NB4 (cell line): ENCODE data around the gene GRIK2.

Experiments
- DNase-seq: peaks from one replicate; pipeline ENCODE4 v3.0.0; 2010; ENCODE audit warnings: low read depth
- H3K4me3 ChIP-seq: one replicate; pipeline ENCODE4 v1.5.1; 2011; ENCODE audit warnings: mild to moderate bottlenecking, low read depth, low read length, moderate library complexity
- MYC ChIP-seq: IDR thresholded peaks from 2 replicates; pipeline ENCODE4 v1.6.1; 2011; ENCODE audit warnings: low read depth, low read length
- POLR2A ChIP-seq: IDR thresholded peaks from 2 replicates; pipeline ENCODE4 v1.6.1; 2011; ENCODE audit warnings: mild to moderate bottlenecking; ENCODE audit not compliant: insufficient read length; ENCODE audit errors: extremely low read depth
- TF ChIP-seq, protein P1 (sequence below): IDR thresholded peaks from 2 replicates; pipeline ENCODE4 v1.6.1; 2011; ENCODE audit warnings: low read depth, low read length
- TF ChIP-seq, protein P2 (sequence below): IDR thresholded peaks from one replicate; pipeline ENCODE4 v1.5.1; 2012; ENCODE audit warnings: low read depth, low read length

GRIK2 gene

DNA sequence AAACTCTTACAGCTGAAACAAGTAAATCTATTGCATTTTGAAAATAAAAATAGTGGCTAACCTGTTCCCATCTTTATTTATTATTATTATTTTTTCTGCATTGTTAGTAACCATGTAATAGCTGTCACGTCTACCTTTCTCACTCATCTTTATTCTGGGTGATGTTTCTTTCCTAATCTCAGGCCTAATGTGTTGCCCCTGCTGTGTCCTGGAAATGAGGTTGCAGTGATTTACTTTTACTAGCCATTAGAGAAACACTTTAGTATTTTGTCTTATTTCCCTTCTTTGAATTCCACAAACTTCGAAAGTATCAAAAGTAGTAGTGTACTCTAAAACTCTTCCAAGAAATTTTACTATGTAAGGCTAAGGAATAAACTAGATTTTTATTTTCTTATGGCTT, 546.9 kb downstream of the GRIK2 start:
- no peak overlapping the region for H3K4me3 ChIP-seq
- TF ChIP-seq POLR2A (no peak), MYC (no peak)
- TF ChIP-seq, protein P1, sequence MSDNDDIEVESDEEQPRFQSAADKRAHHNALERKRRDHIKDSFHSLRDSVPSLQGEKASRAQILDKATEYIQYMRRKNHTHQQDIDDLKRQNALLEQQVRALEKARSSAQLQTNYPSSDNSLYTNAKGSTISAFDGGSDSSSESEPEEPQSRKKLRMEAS: no peak
- TF ChIP-seq, protein P2, sequence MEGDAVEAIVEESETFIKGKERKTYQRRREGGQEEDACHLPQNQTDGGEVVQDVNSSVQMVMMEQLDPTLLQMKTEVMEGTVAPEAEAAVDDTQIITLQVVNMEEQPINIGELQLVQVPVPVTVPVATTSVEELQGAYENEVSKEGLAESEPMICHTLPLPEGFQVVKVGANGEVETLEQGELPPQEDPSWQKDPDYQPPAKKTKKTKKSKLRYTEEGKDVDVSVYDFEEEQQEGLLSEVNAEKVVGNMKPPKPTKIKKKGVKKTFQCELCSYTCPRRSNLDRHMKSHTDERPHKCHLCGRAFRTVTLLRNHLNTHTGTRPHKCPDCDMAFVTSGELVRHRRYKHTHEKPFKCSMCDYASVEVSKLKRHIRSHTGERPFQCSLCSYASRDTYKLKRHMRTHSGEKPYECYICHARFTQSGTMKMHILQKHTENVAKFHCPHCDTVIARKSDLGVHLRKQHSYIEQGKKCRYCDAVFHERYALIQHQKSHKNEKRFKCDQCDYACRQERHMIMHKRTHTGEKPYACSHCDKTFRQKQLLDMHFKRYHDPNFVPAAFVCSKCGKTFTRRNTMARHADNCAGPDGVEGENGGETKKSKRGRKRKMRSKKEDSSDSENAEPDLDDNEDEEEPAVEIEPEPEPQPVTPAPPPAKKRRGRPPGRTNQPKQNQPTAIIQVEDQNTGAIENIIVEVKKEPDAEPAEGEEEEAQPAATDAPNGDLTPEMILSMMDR: no peak

DNA sequence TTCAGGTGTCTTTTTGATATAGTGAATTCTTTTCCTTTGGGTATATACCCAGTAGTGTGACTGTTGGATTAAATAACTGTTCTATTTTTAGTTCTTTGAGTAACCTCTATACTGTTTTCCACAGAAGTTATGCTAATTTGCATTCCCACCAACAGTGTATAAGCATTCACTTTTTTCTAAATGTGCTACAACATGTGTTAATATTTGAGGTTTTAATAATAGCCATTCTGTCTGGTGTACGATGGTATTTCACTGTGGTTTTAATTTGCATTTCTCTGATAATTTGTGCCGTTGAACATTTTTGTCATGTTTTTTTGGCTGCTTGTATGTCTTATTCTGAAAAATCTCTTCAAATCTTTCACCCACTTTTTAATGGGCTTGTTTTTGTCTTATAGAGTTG, 563.5 kb downstream of the GRIK2 start:
- no peak for DNase-seq
- no peak overlapping the region for H3K4me3 ChIP-seq
- TF ChIP-seq, protein P2: no peak
- TF ChIP-seq, protein P1: no peak
- TF ChIP-seq MYC: no peak
- TF ChIP-seq POLR2A: no peak

More for the DNA sequence above, 546.9 kb downstream of the GRIK2 start:
- no peak for DNase-seq

DNA sequence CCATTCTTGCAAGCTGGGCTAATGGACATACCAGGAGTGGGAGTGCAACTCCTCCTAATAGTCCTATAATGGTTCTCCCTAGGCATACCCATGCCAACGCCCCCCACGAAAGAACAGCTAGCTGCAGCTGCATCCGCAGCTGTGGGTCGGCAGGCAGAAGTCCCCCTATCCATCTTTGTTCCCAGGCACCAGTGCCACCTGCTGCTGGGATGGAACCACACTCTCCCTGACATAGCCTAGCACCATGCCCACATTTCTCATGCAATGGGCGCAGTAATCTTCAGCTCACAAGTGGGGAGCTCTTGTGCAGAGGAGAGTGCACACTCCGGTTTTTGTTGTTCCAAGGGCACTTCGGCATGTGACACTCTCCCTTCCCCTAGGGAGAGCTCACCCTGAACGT, 567.8 kb downstream of the GRIK2 start:
- H3K4me3 ChIP-seq: no peak overlapping the region
- TF ChIP-seq POLR2A (no peak), MYC (no peak)
- TF ChIP-seq, protein P1: no peak
- TF ChIP-seq, protein P2: no peak
- DNase-seq: no peak

DNA sequence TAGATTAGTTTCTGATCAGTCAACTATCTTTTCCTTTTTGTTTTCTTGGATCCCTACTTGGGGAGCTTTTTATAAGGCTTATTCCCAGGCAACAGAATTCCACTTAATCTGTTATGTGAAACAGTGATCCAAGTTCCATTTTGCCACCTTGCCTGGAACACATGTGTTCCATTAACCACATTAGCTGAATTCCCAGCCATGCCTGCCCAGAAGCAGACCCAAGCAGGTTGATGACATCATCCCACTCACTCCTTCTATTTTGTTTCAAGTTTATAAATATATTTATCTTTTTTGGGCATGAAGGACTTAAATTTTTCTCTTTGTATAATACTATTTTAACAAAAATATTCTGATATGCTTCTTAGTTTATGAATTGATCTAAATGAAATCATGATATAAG, 587.4 kb downstream of the GRIK2 start:
- H3K4me3 ChIP-seq: no peak overlapping the region
- TF ChIP-seq MYC (no peak), POLR2A (no peak)
- TF ChIP-seq, protein P1: no peak
- TF ChIP-seq, protein P2: no peak
- DNase-seq: no peak

DNA sequence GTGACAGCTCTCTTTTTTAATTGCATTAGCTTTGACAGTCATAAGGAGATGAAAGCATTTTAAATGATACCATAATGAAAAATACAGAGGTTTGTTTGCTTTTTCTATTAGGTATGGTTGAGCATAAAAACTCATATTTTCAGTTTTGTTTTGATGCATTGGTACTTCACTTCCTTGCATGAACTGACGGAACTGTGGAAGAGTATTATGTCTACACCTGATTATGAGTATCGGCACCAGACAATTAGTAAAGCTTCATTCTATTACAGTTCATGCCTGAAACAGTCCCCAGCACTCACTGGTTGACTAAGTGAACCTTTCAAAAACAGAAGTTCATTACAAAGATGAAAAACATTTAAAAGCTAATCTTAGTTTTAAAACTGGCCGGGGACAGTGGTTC, 593.0 kb downstream of the GRIK2 start:
- H3K4me3 ChIP-seq: no peak overlapping the region
- TF ChIP-seq, protein P2: no peak
- TF ChIP-seq POLR2A (no peak), MYC (no peak)
- TF ChIP-seq, protein P1: no peak
- DNase-seq: no peak

DNA sequence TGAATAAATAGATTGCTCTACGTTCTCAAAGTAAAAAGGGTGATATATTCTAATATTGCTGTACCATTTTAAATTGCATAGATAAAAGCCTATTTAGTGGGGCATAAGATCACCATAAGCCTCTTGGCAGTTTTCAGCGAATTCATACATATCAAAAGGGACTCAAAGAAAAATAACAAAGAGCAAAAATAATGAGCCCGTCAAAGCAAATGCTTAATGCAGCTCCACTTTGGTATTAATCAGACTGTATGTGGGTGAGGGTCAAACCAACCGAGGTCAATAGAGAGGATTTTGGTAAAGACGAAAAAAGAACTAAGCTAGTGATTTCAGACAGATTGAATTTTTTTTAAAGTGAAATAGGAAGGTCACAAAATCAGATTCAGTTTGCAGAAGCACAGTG, 598.8 kb downstream of the GRIK2 start:
- H3K4me3 ChIP-seq: no peak overlapping the region
- TF ChIP-seq MYC: no peak
- TF ChIP-seq, protein P2: no peak
- TF ChIP-seq POLR2A: no peak
- TF ChIP-seq, protein P1: no peak
- no peak for DNase-seq
